H7 (cell line): ENCODE results near the gene MRPL1. TPM values are rescaled to one million over a fixed set of nuclear protein-coding genes. Genes with fewer than 3 reads are reported as not detected.
"Not testable (repeated sequence)": the region's sequence is repeated elsewhere in the genome, so short reads cannot be mapped to it uniquely, and the experiment has no call there.

Experiments used
- DNase-seq: peaks from one replicate; pipeline ENCODE4 v3.0.0; 2012
- H3K27me3 ChIP-seq: 2 replicates; pipeline ENCODE4 v1.6.0; 2011; ENCODE audit warnings: mild to moderate bottlenecking, low read length; ENCODE audit not compliant: control insufficient read depth, insufficient read depth
- H3K36me3 ChIP-seq: replicated peaks from 2 replicates; pipeline ENCODE4 v1.5.1; 2011; ENCODE audit warnings: low read length; ENCODE audit not compliant: control insufficient read depth, insufficient read depth
- H3K4me3 ChIP-seq: 2 replicates; pipeline ENCODE4 v1.5.1; 2011; ENCODE audit warnings: low read depth, mild to moderate bottlenecking, control low read depth, low read length, moderate library complexity; ENCODE audit not compliant: insufficient read depth
- total RNA-seq: library from RNA; depleted of rRNA; stranded (reverse); fragments of >200 nt; shearing (Covaris generic); gene quantifications from 2 replicates; pipeline ENCODE4 v1.2.3, GENCODE V29; 2014

The MRPL1 gene
- total RNA-seq, 1 experiment from 2014 or later: 28.7 TPM

GRCh38 chr4:77833126-77833724 lies 29.4 kb upstream of the MRPL1 start:
- no peak overlapping the region for H3K4me3 ChIP-seq
- H3K27me3 ChIP-seq: no peaks in the 10 kb centered on the region
- no peak for DNase-seq
- no peaks in the 10 kb centered on the region for H3K36me3 ChIP-seq

DNA sequence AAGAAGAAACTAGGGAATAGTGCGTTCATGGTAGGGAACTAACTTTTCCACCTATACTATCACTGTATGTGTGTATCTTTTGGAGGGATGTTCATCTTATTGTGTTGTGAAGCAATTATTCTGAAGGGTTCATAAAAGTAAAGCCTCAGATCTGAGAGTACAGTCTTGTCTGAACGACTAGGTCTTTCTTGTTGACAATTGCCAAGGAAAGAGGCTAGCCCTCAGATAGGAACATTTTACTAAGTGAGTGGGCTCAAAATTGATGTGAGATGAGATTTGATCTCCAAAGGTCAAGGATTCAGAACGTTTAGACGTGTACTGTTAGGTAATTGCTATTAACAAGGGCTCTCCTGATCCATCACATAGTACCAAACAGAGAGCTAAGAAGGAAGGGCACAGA lies 28.2 kb upstream of the MRPL1 start:
- no peaks in the 10 kb centered on the region for H3K36me3 ChIP-seq

DNA sequence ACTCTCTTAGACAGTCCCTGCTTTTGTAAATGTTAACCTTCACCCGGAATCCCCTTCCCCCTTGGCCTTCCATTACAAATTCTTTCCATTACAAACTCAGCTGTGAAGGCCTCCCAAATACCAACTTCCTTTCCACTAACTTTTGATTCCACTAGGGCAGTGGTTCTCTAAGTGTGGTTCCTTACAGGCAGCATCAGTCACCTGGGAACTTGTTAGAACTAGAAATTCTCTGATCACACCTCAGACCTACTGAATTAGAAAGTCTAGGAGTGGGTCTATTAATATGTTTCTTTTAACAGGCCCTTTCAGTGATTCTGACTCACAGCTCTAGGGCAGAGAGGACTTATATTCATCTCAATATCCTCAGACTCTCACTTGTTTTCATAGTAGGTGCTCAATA lies 19.0 kb upstream of the MRPL1 start:
- Histone ChIP-seq H3K4me3 (no peak overlapping the region), H3K36me3 (no peaks in the 10 kb centered on the region), H3K27me3 (no peaks in the 10 kb centered on the region)
- DNase-seq: no peak

More for the DNA sequence above, 28.2 kb upstream of the MRPL1 start:
- Histone ChIP-seq H3K27me3 (no peaks in the 10 kb centered on the region), H3K4me3 (no peak overlapping the region)
- DNase-seq: no peak

DNA sequence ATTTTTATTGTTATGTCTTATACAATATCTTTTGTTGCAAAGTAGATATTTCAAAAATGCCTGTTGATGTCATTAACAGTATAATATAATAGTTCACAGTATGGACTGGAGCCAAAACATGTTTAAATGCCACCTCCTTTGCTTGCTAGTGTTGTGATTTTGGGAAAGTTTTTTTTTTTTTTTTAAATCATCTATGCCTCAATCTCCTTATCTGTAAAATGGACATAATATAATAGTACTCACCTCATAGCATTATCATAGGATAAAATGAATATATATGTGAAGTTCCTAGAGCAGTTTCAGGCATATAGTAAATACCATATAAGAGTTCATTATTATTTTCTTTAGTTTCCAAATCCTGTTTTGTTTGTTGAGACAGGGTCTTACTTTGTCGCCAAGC lies 18.3 kb upstream of the MRPL1 start:
- no peaks in the 10 kb centered on the region for H3K36me3 ChIP-seq
- no peak for DNase-seq
- no peak overlapping the region for H3K4me3 ChIP-seq
- H3K27me3 ChIP-seq: no peaks in the 10 kb centered on the region

DNA sequence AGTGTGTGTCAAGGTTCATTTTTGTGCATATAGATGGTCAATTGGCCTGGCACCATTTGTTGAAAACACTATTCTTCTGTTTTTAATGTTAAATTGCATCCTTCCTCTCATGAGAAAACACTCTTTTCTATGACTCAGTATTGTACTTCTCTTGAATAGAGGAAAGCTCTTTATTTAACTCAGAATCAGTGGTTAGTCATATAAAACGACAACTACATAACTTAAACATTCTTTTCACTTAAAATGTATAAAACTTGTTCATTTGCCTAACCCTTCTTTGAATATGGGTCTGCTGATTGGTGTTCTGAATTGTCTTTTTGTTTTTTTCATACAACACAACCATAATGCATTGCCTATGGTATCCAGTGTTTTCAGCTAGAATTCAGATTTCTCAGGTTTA lies 17.2 kb upstream of the MRPL1 start:
- H3K4me3 ChIP-seq: no peak overlapping the region
- DNase-seq: no peak
- H3K36me3 ChIP-seq: no peaks in the 10 kb centered on the region

DNA sequence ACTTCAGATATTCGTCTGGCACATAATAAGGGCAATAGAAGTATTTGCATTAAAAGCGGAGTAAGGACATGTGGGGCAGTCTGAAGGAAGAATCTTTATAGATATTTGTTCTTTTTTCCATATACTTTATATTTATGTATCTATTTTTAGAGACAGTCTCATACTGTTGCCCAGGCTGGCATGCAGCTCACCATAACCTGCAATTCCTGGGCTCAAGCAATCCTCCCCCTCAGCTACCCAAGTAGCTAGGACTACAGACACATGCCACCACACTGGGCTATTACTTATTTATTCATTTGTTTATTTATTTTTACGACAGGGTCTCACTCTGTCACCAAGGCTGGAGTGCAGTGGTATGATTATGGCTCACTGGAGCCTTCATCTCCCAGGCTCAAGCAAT lies 16.7 kb upstream of the MRPL1 start:
- no peak for DNase-seq
- Histone ChIP-seq H3K4me3 (no peak overlapping the region), H3K27me3 (no peaks in the 10 kb centered on the region), H3K36me3 (no peaks in the 10 kb centered on the region)

More for the DNA sequence above, 17.2 kb upstream of the MRPL1 start:
- H3K27me3 ChIP-seq: no peaks in the 10 kb centered on the region

GRCh38 chr4:77848508-77848907 lies 14.1 kb upstream of the MRPL1 start:
- Histone ChIP-seq H3K27me3 (no peaks in the 10 kb centered on the region), H3K36me3 (no peaks in the 10 kb centered on the region), H3K4me3 (no peak overlapping the region)
- DNase-seq: no peak

DNA sequence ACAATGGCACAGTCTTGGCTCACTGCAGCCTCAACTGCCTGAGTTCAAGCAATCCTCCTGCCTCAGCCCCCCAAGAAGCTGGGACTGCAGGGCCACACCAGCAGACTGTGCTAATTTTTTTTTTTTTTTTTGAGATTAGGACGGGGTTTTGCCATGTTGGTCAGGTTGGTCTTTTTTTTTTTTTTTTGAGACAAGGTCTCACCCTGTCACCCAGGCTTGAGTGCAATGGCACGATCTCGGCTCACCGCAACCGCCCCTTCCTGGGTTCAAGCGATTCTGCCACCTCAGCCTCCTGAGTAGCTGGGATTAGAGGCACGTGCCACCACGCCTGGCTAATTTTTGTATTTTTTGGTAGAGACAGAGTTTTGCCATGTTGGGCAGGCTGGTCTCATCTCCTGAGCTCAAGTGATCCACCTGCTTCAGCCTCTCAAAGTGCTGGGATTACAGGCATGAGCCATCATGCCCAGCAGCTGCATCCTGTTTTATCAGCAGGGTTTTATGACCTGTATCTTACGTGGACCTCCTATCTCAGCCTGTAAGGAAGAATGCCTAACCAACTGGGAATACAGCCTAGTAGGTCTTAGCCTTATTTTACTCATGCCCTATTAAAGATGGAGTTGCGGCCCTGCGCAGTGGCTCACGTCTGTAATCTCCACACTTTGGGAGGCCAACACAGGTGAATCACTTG lies 13.2 kb upstream of the MRPL1 start:
- H3K36me3 ChIP-seq: no peaks in the 10 kb centered on the region
- DNase-seq: no peak
- H3K27me3 ChIP-seq: no peaks in the 10 kb centered on the region
- no peak overlapping the region for H3K4me3 ChIP-seq

DNA sequence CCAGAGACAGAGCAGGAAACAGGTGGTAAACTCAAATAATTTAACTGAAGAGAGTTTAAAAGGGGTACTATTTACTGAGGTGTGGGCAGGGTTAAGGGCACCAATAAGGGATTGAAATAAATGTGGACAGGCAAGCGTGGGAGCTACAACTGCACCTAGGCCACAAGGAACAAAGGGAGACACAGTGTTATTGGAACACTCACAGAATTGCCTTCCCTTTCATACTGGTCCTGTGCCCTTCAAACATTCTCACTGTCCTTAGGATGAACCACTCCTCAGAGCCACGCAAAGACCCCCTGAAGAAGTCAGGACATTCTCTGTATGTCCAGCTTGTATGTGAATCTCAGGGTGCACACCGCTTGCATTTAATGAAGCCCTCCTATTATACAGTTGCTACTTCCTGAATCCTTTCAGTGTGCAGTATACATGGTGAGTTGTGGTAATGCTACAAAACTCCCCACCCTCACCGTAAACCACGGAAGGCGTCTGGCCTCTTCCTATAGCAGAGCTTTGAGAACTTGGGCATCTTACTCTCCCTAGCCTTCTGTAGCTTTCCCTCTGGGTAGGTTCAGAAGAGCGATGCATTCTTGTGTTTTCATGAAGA lies 9.6 kb upstream of the MRPL1 start:
- no peaks in the 10 kb centered on the region for H3K36me3 ChIP-seq

GRCh38 chr4:77854431-77855111 lies 8.1 kb upstream of the MRPL1 start:
- no peaks in the 10 kb centered on the region for H3K36me3 ChIP-seq
- DNase-seq: no peak
- H3K4me3 ChIP-seq: no peak overlapping the region
- H3K27me3 ChIP-seq: no peaks in the 10 kb centered on the region

More for the DNA sequence above, 9.6 kb upstream of the MRPL1 start:
- no peak for DNase-seq
- H3K27me3 ChIP-seq: no peaks in the 10 kb centered on the region
- no peak overlapping the region for H3K4me3 ChIP-seq

DNA sequence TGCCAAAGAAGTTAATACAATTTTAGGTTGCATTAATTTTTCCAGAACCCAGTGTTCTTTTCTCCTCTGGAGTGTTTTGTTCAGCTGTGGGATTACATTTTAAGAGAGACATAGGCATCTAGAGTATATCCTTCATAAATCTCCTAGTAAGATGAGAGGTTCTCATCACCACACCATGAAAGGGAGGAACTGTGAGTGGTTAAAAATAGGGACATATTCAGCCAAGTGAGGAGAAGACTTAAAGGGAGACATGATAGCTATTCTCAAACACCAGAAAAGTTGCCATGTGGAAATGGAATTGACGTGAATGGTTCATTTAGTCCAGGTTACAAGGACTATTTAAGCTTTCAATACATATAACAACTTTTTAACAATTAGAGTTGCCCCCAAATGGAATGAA lies 6.5 kb upstream of the MRPL1 start:
- H3K27me3 ChIP-seq: no peaks in the 10 kb centered on the region
- no peaks in the 10 kb centered on the region for H3K36me3 ChIP-seq
- DNase-seq: no peak
- no peak overlapping the region for H3K4me3 ChIP-seq

- Histone ChIP-seq H3K4me3 (no peak overlapping the region), H3K27me3 (no peaks in the 10 kb centered on the region), H3K36me3 (no peaks in the 10 kb centered on the region)
- no peak for DNase-seq
Measured at GRCh38 chr4:77859256-77859655, 3.4 kb upstream of the MRPL1 start.

- no peaks in the 10 kb centered on the region for H3K27me3 ChIP-seq
- no peak for DNase-seq
- no peaks in the 10 kb centered on the region for H3K36me3 ChIP-seq
- no peak overlapping the region for H3K4me3 ChIP-seq
Measured at GRCh38 chr4:77861495-77861894, 1.1 kb upstream of the MRPL1 start.

GRCh38 chr4:77863341-77863740 lies 711 bp downstream of the MRPL1 start:
- peak overlapping the region; percentile 39 for H3K4me3 ChIP-seq
- H3K36me3 ChIP-seq, DNase-seq, H3K27me3 ChIP-seq: not testable (repeated sequence)

- H3K36me3 ChIP-seq: no peaks in the 10 kb centered on the region
- no peak for DNase-seq
- no peak overlapping the region for H3K4me3 ChIP-seq
- H3K27me3 ChIP-seq: no peaks in the 10 kb centered on the region
Measured at GRCh38 chr4:77865259-77865658, 2.6 kb downstream of the MRPL1 start.
